ENCODE measurements around the gene CELF2.

The CELF2 gene

DNA sequence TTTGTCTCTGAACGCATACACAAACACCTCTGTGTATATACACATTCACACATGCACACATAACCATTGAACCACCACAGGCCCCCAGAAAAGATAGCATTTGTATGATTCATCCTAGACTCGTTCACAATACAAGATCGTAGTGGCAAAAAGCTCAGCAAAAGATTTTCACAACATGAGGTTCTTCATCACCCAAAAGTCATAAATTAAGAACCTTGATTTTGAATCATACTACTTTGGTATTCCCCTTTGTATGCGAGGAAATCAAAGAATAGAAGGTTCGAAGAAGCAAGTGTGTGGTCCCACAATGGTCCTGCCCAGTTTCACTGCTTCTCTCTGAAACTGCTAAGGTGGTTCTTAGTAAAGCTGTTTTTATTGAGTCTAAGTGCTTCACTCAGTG is 200.7 kb downstream of the CELF2 start:
- no peak overlapping the region for H3K4me3 ChIP-seq (ENCODE audit: low read depth, low read length)
- in situ Hi-C loops (cut with HindIII; ENCODE audit: low sequenced_read_pairs) = no loop called here
- TF ChIP-seq, protein P1, sequence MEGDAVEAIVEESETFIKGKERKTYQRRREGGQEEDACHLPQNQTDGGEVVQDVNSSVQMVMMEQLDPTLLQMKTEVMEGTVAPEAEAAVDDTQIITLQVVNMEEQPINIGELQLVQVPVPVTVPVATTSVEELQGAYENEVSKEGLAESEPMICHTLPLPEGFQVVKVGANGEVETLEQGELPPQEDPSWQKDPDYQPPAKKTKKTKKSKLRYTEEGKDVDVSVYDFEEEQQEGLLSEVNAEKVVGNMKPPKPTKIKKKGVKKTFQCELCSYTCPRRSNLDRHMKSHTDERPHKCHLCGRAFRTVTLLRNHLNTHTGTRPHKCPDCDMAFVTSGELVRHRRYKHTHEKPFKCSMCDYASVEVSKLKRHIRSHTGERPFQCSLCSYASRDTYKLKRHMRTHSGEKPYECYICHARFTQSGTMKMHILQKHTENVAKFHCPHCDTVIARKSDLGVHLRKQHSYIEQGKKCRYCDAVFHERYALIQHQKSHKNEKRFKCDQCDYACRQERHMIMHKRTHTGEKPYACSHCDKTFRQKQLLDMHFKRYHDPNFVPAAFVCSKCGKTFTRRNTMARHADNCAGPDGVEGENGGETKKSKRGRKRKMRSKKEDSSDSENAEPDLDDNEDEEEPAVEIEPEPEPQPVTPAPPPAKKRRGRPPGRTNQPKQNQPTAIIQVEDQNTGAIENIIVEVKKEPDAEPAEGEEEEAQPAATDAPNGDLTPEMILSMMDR (IDR thresholded peaks at IDR 0.05; ENCODE audit: low read depth, low read length, missing control alignments) = no peak
- DNase-seq (ENCODE audit: low read depth) = no peak

DNA sequence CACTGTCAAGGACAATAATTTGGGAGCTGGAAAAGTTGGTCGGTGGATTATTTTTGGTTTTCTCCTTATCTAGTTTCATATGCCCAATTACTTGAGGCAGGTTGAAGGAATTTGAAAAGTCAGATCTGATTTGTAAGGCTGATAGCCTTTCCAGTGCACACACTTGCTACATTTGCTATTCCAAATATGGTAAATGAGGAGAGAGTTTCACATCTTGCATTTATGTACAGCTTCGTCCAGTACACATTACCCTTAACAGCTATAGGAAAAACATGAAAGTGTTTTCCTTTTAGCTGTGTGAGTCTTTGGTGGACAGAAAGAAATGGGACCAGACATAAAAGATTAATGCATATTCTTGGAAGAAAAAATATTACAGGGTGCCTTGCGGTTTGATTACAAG is 201.8 kb downstream of the CELF2 start:
- H3K4me3 ChIP-seq (ENCODE audit: low read depth, low read length) = no peak overlapping the region
- in situ Hi-C loops (cut with HindIII; ENCODE audit: low sequenced_read_pairs) = no loop called here
- DNase-seq (ENCODE audit: low read depth) = no peak
- TF ChIP-seq, protein P1 (IDR thresholded peaks at IDR 0.05; ENCODE audit: low read depth, low read length, missing control alignments) = no peak

DNA sequence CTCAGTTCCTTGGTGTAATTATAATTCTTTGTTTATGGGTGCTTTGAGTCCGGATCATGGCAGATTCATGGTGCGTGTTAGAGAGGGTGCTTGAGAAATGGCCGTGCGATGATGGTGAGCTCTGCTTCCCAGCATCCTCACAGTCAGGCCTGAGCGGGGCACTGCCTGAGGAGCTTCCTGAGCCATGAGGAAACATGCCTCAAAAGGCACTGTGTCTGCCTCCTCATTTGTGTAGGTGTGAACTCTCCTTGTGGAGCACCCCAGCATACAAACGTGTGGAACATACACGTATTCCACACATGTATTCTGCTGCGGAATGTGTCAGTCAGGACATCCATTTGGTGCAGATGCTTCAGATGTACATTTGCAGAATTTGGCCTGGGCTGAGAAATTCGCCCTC is 205.4 kb downstream of the CELF2 start:
- no peak overlapping the region for H3K4me3 ChIP-seq (ENCODE audit: low read depth, low read length)
- TF ChIP-seq, protein P1 (IDR thresholded peaks at IDR 0.05; ENCODE audit: low read depth, low read length, missing control alignments) = no peak
- DNase-seq (ENCODE audit: low read depth) = no peak
- in situ Hi-C loops (cut with HindIII; ENCODE audit: low sequenced_read_pairs) = no loop called here

DNA sequence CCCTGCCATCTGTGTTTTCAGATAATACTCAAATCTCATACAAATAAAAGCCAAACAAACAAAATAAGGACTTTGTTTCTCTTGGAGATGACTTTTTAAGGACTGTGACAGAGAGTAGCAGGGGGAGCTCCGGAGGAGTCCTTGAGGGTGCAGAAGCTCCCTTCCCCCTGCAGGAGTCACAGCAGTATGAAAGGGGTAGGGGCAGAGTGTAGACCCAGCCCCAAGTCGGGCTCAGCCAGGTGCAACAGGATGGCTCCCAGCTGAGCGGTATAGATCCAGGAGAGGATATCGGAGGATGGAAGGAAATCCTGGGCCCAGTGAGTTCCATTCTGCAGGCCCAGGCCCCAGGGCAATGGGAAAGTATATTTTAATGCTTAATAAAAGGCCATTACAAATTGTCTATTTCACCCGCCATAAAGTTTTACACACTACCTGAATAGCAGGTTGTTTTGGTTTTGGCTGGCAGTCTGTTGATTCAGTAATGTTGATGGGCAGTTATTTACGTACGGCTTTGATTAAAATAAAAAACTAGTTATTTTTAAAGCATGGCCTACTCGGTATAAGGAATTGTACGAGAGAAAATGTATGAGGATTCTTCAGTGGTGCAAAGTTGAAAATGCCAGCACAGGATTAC is 206.0 kb downstream of the CELF2 start:
- no peak overlapping the region for H3K4me3 ChIP-seq (ENCODE audit: low read depth, low read length)
- in situ Hi-C loops (cut with HindIII; ENCODE audit: low sequenced_read_pairs) = no loop called here
- DNase-seq (ENCODE audit: low read depth) = no peak
- TF ChIP-seq, protein P1 (IDR thresholded peaks at IDR 0.05; ENCODE audit: low read depth, low read length, missing control alignments) = no peak

DNA sequence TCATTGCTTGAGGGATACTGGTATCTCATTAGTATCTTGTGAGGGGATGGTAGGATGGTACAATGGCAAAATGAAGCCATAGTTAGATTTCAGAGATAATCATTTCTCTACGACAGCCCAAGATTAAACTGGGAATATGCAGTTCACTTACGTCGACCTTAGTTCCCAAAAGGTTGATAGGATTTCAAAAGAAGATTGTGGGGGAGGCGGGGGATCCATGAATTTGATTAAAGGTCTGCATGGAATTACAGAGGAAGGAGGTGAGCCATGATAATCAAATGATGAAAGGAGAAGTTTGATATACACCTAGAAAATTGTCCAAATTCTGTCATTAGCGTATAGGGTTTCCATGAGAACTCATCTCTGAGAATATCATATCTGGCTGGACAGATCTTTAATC is 206.6 kb downstream of the CELF2 start:
- DNase-seq (ENCODE audit: low read depth) = no peak
- TF ChIP-seq, protein P1 (IDR thresholded peaks at IDR 0.05; ENCODE audit: low read depth, low read length, missing control alignments) = no peak
- no peak overlapping the region for H3K4me3 ChIP-seq (ENCODE audit: low read depth, low read length)
- in situ Hi-C loops (cut with HindIII; ENCODE audit: low sequenced_read_pairs) = no loop called here

DNA sequence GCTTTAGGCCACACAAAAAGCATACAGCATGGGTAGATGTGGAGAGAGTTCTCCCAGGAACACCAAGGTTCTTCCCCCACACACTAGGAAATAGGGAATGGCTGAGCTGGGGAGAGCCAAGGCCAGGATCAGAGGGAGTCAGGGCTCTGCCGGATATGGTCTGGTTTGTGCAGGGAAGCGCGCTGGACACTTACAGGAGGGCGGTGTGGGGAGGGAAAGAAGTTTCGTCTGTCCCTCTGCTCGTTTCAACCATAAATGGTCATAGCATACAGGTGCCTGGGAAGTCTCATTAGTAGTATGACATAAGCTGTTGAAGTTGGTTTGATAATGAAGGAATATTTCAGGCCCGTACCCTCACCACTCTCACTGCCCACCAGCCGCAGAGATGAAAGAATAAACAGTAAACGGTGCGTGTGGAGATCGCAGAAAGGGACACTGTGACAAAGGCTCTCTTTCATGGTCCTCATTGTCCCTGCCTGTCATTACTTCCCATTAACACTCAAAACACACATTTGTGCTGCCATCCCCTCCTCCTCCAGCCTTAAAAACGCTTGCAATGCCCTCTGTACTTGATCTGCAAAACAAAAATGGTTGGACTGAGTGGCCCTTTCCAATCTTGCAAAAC is 207.2 kb downstream of the CELF2 start:
- TF ChIP-seq, protein P1 (IDR thresholded peaks at IDR 0.05; ENCODE audit: low read depth, low read length, missing control alignments) = no peak
- no peak for DNase-seq (ENCODE audit: low read depth)
- no peak overlapping the region for H3K4me3 ChIP-seq (ENCODE audit: low read depth, low read length)
- in situ Hi-C loops (cut with HindIII; ENCODE audit: low sequenced_read_pairs) = no loop called here
